Peyer's patch (tissue), 4 donors: ENCODE results near the gene SAG. TPM values are rescaled to one million over a fixed set of nuclear protein-coding genes. Genes with fewer than 3 reads are reported as not detected.

Experiments
- DNase-seq, 3 donors: peaks; one replicate each; pipeline ENCODE4 v3.0.0-alpha.2; 2017 to 2019
- H3K27ac ChIP-seq, 4 donors: fragments of 200-600 bp; sonication (generic); one replicate each; pipeline ENCODE4 v1.5.1; 2016 to 2019
- H3K27me3 ChIP-seq, 2 donors: fragments of 200-600 bp; sonication (generic); one replicate each; pipeline ENCODE4 v1.5.1; 2019
- H3K36me3 ChIP-seq, 3 donors: fragments of 200-600 bp; sonication (generic); one replicate each; pipeline ENCODE4 v1.5.1; 2016 to 2019
- H3K4me1 ChIP-seq, 4 donors: fragments of 200-600 bp; sonication (generic); one replicate each; pipeline ENCODE4 v1.5.1; 2016 to 2019
- H3K4me3 ChIP-seq, 4 donors: fragments of 200-600 bp; sonication (generic); 1 replicate in 3 of 4; 2 replicates in 1 of 4; pipeline ENCODE4 v1.5.1; 2016 to 2019; ENCODE audit warnings: mild to moderate bottlenecking in 1 of 4
- H3K9me3 ChIP-seq, 4 donors: fragments of 200-600 bp; sonication (generic); one replicate each; pipeline ENCODE4 v1.5.1; 2016 to 2019; ENCODE audit warnings: mild to moderate bottlenecking in 1 of 4
- POLR2A ChIP-seq, 2 donors: fragments of 450-650 bp; IDR thresholded peaks; one replicate each; pipeline ENCODE4 v1.5.1; 2017; ENCODE audit warnings: antibody characterized with exemption in 2 of 2, mild to moderate bottlenecking in 2 of 2, moderate library complexity in 2 of 2
- total RNA-seq, 4 donors: library from RNA; depleted of rRNA; stranded (reverse); fragments of >200 nt; gene quantifications; one replicate each; pipeline ENCODE4 v1.1.0, GENCODE V29; 2016
- TF ChIP-seq, protein P1 (sequence below), 6 experiments: fragments of 450-650 bp in 4 of 6; fragments of 200-600 bp in 2 of 6; sonication (generic) in 1 of 6; IDR thresholded peaks; one replicate each; pipeline ENCODE4 v1.5.1; 2017 to 2019; ENCODE audit warnings: antibody characterized with exemption in 6 of 6, mild to moderate bottlenecking in 3 of 6, moderate library complexity in 1 of 6

The SAG gene
- total RNA-seq, 4 donors from 2014 or later = not detected

- Histone ChIP-seq H3K27ac (peak overlapping the region in 2 of 4 donors; percentile 51 to 74), H3K27me3 (no peaks in the 10 kb centered on the region), H3K4me3 (no peak overlapping the region), H3K36me3 (no peaks in the 10 kb centered on the region), H3K4me1 (peaks cover 10 to 53% (median 24%) of the 10 kb centered on the region in 4 donors), H3K9me3 (no peaks in the 10 kb centered on the region)
- no peak for TF ChIP-seq POLR2A (IDR thresholded peaks at IDR 0.05)
- TF ChIP-seq, protein P1, sequence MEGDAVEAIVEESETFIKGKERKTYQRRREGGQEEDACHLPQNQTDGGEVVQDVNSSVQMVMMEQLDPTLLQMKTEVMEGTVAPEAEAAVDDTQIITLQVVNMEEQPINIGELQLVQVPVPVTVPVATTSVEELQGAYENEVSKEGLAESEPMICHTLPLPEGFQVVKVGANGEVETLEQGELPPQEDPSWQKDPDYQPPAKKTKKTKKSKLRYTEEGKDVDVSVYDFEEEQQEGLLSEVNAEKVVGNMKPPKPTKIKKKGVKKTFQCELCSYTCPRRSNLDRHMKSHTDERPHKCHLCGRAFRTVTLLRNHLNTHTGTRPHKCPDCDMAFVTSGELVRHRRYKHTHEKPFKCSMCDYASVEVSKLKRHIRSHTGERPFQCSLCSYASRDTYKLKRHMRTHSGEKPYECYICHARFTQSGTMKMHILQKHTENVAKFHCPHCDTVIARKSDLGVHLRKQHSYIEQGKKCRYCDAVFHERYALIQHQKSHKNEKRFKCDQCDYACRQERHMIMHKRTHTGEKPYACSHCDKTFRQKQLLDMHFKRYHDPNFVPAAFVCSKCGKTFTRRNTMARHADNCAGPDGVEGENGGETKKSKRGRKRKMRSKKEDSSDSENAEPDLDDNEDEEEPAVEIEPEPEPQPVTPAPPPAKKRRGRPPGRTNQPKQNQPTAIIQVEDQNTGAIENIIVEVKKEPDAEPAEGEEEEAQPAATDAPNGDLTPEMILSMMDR (IDR thresholded peaks at IDR 0.05) = no peak
- peak in 1 of 3 donors; percentile 3 for DNase-seq
These were observed 43.8 kb downstream of the SAG start for GRCh38 chr2:233351423-233351822.

DNA sequence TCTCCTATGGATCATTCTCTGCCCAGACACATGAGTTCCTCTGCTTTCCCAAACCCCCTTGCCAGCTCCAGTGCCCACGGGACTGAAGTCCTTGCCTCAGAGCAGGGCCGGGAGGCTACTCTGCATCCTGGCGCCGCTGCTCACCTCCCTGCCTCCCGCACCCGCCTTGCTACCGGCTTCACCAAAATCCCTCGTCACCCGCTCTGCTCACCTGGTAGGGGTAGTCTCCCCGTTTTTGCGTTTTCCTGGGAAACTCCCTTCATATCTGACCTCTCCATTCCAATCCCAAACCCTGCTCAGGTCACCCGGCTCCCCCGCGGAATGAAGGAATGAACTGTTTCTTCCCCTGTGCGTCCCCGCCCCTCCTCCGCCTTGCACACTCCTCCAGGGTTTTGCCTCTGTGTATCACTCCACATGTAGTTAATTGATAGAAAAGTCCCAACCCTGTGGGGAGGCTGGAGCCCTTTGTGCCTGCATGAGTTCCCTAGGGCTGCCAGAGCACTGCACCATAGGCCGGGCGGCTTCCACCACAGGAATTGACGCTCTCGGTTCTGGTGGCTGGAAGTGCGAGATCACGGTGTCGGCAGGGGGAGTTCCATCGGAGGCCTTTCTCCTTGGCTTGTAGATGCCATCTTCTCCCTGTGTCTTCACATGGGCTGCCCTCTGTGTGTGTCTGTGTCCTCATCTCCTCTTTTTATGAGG is 44.7 kb downstream of the SAG start:
- H3K4me1 ChIP-seq = peaks cover 10 to 60% (median 24%) of the 10 kb centered on the region in 4 donors
- no peaks in the 10 kb centered on the region for H3K27me3 ChIP-seq
- TF ChIP-seq, protein P1 (IDR thresholded peaks at IDR 0.05) = no peak
- TF ChIP-seq POLR2A (IDR thresholded peaks at IDR 0.05) = no peak
- H3K27ac ChIP-seq = peak overlapping the region in 1 of 4 donors; percentile 85
- H3K36me3 ChIP-seq = no peaks in the 10 kb centered on the region
- no peak overlapping the region for H3K4me3 ChIP-seq
- no peaks in the 10 kb centered on the region for H3K9me3 ChIP-seq
- DNase-seq = peak in 1 of 3 donors; percentile 15

DNA sequence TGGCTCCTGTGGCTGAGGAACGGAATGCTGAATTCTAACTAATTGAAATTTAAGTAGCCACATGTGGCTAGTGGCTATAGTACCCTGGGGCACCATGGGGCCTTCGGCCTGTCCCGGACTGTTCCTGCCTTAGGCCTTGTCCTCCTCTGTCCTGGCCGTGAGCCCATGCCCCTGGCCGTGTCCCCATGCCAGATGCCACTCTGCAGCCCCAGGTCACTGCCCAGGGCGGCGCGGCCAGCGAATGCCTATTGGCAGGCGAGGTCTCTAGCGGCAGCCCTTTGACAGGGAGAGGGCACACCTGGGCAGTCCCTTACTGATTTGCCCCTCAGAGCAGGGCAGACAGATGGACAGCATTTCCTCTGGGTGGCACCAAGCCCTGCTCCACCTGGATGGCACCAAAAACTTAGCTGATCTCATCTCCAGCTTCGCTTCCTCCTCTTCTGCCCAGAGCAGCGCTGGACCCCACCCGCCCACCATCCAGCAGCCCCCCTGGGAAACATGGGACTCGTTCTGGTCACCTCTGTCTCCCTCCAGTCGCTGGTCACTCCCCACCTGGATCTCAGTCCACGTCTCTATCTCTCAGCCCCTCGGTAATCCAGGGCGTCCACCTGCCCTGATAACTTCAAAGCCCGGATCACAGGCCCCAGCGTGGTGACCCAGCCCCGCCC is 45.6 kb downstream of the SAG start:
- H3K27me3 ChIP-seq = no peaks in the 10 kb centered on the region
- no peaks in the 10 kb centered on the region for H3K9me3 ChIP-seq
- no peak for TF ChIP-seq POLR2A (IDR thresholded peaks at IDR 0.05)
- TF ChIP-seq, protein P1 (IDR thresholded peaks at IDR 0.05) = no peak
- peak overlapping the region in 3 of 4 donors; percentile 36 to 49 (median 45) for H3K4me3 ChIP-seq
- H3K36me3 ChIP-seq = no peaks in the 10 kb centered on the region
- DNase-seq = peak in 2 of 3 donors; percentile 48 to 77
- H3K27ac ChIP-seq = peak overlapping the region; percentile 74 to 85 (median 78)
- H3K4me1 ChIP-seq = peaks cover 10 to 60% (median 24%) of the 10 kb centered on the region in 4 donors

DNA sequence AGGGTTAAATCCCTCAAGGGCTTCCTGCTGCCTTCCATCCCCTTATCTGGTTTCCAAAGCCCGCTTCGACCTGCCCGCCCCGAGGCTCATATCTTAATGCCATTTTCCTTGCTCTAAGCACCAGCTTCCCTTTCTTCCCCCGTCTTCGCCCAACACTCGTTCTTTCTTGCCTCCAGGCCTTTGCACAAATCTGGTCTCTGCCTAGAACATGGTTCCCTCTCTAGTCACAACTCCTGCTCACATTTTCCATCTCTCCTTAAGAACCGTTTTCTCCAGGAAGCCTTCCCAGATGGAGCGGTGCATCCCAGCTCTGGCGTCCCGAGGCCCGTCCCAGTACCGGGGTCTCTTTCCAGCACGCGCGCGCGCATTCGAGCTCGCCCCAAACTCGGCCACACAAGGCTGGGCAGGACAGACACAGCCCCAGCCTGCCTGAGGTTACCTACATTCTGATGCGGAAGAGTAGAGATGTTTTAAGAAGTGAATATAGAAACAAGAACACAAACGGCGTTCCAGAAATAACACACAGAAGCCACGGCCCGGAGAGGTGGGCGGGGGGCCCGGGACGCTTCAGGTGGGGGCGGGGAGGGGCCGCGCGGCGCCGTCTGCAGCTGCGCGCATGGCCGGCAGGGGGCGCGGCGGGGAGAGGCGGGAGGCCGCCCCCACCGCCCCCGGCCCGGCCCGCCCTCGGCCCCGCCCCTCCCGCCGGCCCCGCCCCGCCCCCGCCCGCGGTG is 46.3 kb downstream of the SAG start, which contains the start of gene DGKD:
TSS of gene DGKD (plus strand) at position 726 of the 731 bp plus-strand sequence. CDS start 25 bp downstream, outside the sequence.
- Histone ChIP-seq H3K36me3 (no peaks in the 10 kb centered on the region), H3K4me1 (peaks cover 10 to 56% (median 20%) of the 10 kb centered on the region in 4 donors), H3K4me3 (peak within 1 kb of the TSS; percentile 61 to 70 (median 68)), H3K27me3 (no peaks in the 10 kb centered on the region), H3K27ac (peak within 1 kb of the TSS; percentile 74 to 85 (median 78)), H3K9me3 (no peaks in the 10 kb centered on the region)
- peak; percentile 79 to 87 (median 82) for DNase-seq
- no peak for TF ChIP-seq POLR2A (IDR thresholded peaks at IDR 0.05)
- TF ChIP-seq, protein P1 (IDR thresholded peaks at IDR 0.05) = peak in 5 of 6 experiments; percentile 4 to 64 (median 23)

DNA sequence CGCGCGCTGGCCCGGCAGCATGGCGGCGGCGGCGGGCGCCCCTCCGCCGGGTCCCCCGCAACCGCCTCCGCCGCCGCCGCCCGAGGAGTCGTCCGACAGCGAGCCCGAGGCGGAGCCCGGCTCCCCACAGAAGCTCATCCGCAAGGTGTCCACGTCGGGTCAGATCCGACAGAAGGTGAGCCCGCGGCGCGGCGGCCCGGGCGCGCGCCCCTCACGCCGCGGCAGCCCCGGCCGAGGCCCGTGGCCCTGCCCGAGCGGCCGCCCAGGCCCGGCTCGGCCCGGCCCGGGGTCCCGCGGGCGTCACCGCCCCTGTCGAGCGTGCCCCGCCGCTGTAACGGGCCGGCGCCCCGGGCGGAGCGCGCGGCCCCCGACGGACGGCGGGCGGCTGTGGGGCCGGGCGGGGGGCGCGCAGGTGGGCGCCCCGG is 46.9 kb downstream of the SAG start:
- no peak for DNase-seq
- Histone ChIP-seq H3K4me3 (peak overlapping the region; percentile 61 to 70 (median 68)), H3K27me3 (no peaks in the 10 kb centered on the region), H3K4me1 (peaks cover 7 to 50% (median 18%) of the 10 kb centered on the region in 4 donors), H3K9me3 (no peaks in the 10 kb centered on the region), H3K27ac (peak overlapping the region in 3 of 4 donors; percentile 50 to 85 (median 74)), H3K36me3 (no peaks in the 10 kb centered on the region)
- peak in 1 of 2 donors; percentile 13 for TF ChIP-seq POLR2A (IDR thresholded peaks at IDR 0.05)
- TF ChIP-seq, protein P1 (IDR thresholded peaks at IDR 0.05) = no peak
